ENCODE measurements around the gene TMPRSS6.

The TMPRSS6 gene

DNA sequence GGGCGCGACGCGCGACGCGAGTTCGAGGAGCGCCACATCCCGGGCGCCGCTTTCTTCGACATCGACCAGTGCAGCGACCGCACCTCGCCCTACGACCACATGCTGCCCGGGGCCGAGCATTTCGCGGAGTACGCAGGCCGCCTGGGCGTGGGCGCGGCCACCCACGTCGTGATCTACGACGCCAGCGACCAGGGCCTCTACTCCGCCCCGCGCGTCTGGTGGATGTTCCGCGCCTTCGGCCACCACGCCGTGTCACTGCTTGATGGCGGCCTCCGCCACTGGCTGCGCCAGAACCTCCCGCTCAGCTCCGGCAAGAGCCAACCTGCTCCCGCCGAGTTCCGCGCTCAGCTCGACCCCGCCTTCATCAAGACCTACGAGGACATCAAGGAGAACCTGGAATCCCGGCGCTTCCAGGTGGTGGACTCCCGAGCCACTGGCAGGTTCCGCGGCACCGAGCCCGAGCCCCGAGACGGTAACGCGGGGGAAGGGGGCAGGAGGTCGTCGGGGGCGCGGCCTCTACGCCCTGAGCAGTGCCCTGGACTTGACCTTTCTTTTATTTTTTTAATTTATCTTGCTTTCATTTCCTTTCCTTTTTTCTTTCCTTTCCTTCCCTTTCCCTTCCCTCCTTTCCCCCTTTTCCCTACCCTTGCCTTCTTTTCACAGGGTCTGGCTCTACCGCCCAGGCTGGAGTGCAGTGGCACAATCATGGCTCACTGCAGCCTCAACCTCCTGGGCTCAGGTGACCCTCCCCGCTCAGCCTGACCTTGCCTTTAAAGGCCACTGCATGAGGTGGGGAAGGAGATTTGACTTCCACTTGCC is 85.0 kb downstream of the TMPRSS6 start:
- DNase-seq (ENCODE audit: low read depth): no peak
- H3K4me3 ChIP-seq (replicated peaks; ENCODE audit: low read depth, low read length): no peak overlapping the region
- TF ChIP-seq, protein P1, sequence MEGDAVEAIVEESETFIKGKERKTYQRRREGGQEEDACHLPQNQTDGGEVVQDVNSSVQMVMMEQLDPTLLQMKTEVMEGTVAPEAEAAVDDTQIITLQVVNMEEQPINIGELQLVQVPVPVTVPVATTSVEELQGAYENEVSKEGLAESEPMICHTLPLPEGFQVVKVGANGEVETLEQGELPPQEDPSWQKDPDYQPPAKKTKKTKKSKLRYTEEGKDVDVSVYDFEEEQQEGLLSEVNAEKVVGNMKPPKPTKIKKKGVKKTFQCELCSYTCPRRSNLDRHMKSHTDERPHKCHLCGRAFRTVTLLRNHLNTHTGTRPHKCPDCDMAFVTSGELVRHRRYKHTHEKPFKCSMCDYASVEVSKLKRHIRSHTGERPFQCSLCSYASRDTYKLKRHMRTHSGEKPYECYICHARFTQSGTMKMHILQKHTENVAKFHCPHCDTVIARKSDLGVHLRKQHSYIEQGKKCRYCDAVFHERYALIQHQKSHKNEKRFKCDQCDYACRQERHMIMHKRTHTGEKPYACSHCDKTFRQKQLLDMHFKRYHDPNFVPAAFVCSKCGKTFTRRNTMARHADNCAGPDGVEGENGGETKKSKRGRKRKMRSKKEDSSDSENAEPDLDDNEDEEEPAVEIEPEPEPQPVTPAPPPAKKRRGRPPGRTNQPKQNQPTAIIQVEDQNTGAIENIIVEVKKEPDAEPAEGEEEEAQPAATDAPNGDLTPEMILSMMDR (IDR thresholded peaks at IDR 0.05; ENCODE audit: low read length, missing control alignments): no peak

DNA sequence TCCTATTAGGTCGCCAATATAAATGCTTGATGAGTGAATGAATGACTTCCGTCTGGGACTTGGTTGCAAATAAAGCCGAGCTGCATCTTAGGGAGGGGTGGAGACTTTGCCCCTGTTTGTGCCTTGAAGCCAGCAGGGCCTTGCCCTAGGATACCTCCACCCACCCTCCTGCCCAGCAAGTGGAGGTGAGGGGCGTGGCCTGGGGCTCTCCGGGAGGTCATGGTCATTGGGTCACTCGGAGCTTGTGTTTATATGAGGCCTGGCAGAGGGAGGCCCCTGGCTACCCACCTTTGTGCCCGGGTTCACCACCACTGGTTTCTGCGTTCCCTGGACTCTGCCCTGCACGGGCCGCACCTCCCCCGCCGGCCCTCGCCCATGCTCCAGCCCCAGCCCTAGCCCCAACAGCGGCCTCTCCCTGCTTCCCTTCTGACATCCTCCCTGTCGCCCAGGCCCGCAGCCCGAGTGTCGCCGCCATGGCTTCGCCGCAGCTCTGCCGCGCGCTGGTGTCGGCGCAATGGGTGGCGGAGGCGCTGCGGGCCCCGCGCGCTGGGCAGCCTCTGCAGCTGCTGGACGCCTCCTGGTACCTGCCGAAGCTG is 85.7 kb downstream of the TMPRSS6 start:
- DNase-seq (ENCODE audit: low read depth): no peak
- TF ChIP-seq, protein P1 (IDR thresholded peaks at IDR 0.05; ENCODE audit: low read length, missing control alignments): no peak
- H3K4me3 ChIP-seq (replicated peaks; ENCODE audit: low read depth, low read length): no peak overlapping the region

DNA sequence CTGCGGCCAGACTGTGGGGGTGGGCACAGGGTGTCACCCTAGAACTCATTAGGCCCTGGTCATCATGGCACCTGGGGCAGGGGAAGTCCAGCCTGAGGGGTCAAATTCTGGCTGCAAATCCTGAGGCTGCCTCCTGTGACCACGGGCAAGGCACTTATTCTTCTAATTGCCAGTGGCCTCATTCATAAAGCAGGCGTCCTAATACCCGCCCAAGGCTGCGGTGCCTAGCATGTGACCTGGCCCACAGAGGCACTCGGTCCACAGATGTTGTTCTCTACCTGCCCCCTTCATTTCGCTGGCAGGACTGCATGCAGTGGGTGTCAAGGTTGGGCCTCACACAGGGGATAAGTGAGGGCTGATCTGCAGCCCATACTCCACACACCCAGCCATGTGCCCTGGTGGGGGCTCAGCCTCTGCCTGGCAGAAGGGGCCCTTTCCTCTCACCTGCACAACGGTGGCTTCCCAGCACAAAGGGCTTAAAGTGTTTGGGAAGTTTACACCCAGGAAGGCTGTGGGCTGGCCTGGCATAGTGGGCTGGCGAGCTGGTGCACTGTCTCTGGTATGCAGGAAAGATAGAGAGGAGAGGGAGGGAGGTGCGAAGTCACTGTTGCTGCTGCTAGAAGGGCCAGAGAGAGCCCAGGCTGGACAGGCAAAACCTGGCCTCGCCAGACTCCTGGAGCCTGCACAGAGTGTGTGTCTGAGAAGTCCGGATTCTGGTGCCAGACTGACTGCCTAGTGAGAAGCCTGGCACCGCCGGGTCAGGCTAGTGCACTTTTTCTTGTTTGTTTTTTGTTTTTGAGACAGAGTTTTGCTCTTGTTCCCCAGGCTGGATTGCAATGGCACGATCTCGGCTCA is 86.8 kb downstream of the TMPRSS6 start:
- TF ChIP-seq, protein P1 (IDR thresholded peaks at IDR 0.05; ENCODE audit: low read length, missing control alignments): no peak
- H3K4me3 ChIP-seq (replicated peaks; ENCODE audit: low read depth, low read length): no peak overlapping the region
- DNase-seq (ENCODE audit: low read depth): no peak

DNA sequence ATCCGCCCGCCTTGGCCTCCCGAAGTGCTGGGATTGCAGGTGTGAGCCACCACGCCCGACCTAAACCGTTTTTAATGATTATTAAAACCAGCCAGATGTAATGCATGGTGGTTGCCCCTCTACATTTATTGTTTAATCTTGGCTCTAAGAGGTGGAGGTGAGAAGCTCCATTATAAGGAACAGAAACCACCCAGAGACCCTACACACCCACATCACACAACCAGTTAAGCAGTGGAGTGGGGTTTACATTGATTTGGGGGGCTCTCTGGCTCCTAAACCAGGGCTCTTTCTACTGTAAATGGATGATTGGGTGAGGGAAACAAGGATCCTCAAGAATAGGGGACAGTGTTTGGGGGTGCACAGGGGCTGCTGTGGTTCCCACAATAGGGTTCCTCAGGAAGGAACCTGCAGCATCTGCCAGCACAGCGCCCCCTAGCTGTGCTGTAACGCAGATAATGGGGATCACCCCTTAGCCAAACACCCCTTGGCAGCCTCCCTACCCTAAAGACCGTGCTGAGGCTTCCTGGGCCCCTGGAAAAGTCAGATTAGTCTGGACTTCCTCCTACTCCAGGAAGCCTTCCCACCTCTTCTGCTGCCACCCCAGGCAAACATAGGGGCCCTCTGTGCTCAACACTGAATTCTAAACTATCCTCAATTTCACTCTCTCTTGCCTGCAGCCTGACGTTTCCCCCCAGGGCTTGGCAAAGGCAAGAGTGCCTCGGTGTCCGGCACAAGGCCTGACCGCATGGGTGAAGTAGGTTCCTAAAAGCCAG is 87.6 kb downstream of the TMPRSS6 start:
- DNase-seq (ENCODE audit: low read depth): peak; percentile 50
- TF ChIP-seq, protein P1 (IDR thresholded peaks at IDR 0.05; ENCODE audit: low read length, missing control alignments): peak; percentile 74
- H3K4me3 ChIP-seq (replicated peaks; ENCODE audit: low read depth, low read length): no peak overlapping the region

DNA sequence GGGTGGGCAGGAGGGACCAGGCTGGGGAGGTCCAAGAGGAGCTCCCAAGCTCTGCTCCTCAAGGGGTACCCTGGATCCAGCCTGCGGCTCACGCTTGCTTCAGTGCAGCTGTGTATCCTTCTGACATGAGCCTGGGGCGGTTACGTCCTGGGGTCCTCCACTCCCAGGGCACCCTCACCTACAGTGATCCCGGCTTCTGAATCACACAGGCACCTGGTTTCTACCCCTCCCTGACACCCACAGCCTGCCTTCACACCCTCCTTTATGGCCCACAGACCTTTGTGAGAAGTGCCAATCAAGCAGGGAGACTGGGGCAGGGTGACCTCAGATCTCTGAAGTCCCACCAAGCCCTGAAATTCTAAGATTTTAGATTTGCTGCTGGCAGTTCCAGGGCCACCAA is 88.5 kb downstream of the TMPRSS6 start:
- no peak overlapping the region for H3K4me3 ChIP-seq (replicated peaks; ENCODE audit: low read depth, low read length)
- DNase-seq (ENCODE audit: low read depth): no peak
- TF ChIP-seq, protein P1 (IDR thresholded peaks at IDR 0.05; ENCODE audit: low read length, missing control alignments): no peak

DNA sequence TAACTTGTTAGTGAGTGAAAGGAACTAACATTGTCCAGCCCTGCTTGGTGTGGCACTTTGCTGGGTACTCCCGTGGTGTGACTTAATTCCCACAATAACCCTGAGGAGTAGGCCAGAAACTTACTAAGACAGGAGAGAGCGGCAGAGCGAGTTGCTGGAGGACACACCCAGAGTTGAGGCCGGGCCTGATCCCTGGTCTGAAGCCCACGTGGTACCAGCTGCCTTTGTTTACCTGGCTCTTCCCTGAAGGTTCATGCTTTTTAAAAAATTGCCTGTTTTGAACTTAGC is 89.4 kb downstream of the TMPRSS6 start:
- TF ChIP-seq, protein P1 (IDR thresholded peaks at IDR 0.05; ENCODE audit: low read length, missing control alignments): no peak
- DNase-seq (ENCODE audit: low read depth): peak; percentile 51
- H3K4me3 ChIP-seq (replicated peaks; ENCODE audit: low read depth, low read length): peak overlapping the region; percentile 79

Measured in fibroblast of pulmonary artery (primary cell).